Stomach (tissue), 9 donors: ENCODE measurements around the gene ANTXR1. TPM values are rescaled to one million over a fixed set of nuclear protein-coding genes. Genes with fewer than 3 reads are reported as not detected.

Experiments
- DNase-seq, 2 donors: peaks; one replicate each; pipeline versions ENCODE4 v3.0.0 to v3.0.0-alpha.2; 2013 to 2019
- H3K27ac ChIP-seq, 5 donors: fragments of 200-600 bp in 4 of 5; sonication (generic) in 4 of 5; one replicate each; pipeline ENCODE4 v1.5.1; 2013 to 2019; ENCODE audit warnings: mild to moderate bottlenecking in 1 of 5, moderate library complexity in 1 of 5
- H3K27me3 ChIP-seq, 3 donors: fragments of 200-600 bp; sonication (generic); one replicate each; pipeline ENCODE4 v1.5.1; 2017 to 2019; ENCODE audit warnings: mixed run types in 1 of 3
- H3K36me3 ChIP-seq, 4 donors: fragments of 200-600 bp; sonication (generic); 1 replicate in 3 of 4; 2 replicates in 1 of 4; pipeline ENCODE4 v1.5.1; 2016 to 2019
- H3K4me1 ChIP-seq, 4 donors: fragments of 200-600 bp; sonication (generic); one replicate each; pipeline ENCODE4 v1.5.1; 2016 to 2019
- H3K4me3 ChIP-seq, 4 donors: fragments of 200-600 bp; sonication (generic) in 3 of 4; one replicate each; pipeline ENCODE4 v1.5.1; 2016 to 2019; ENCODE audit warnings: mild to moderate bottlenecking in 1 of 4
- H3K9me3 ChIP-seq, 4 donors: fragments of 200-600 bp; sonication (generic); one replicate each; pipeline ENCODE4 v1.5.1; 2016 to 2019
- EP300 ChIP-seq: sonication (generic); formaldehyde crosslinking; IDR thresholded peaks from one replicate; pipeline ENCODE4 v1.6.1; 2017; ENCODE audit warnings: antibody characterized with exemption
- POLR2A ChIP-seq, 4 donors: fragments of 450-650 bp; IDR thresholded peaks; one replicate each; pipeline ENCODE4 v1.6.1; 2016; ENCODE audit warnings: antibody characterized with exemption in 4 of 4, control low read depth in 2 of 4, mild to moderate bottlenecking in 1 of 4, moderate library complexity in 1 of 4
- POLR2AphosphoS5 ChIP-seq, 3 donors: sonication (generic); formaldehyde crosslinking; IDR thresholded peaks; one replicate each; pipeline ENCODE4 v1.6.1; 2016; ENCODE audit warnings: antibody characterized with exemption in 3 of 3
- WGBS, 5 donors: extraction: QIAGEN DNeasy Blood & Tissue Kit in 3 of 5; methylation state at CpG; one replicate each; pipeline versions ENCODE4 v1.1.5 to v1.1.7; 2013 to 2018; 5-methylcytosine and 5-hydroxymethylcytosine counted together
- intact Hi-C: fragments of 100-400 bp; cut with DNase I; formaldehyde crosslinking; loops from one replicate; pipeline ENCODE4 v1.15.1; 2023; ENCODE audit warnings: low total_unique reads
- polyA plus RNA-seq, 3 donors: library from polyadenylated mRNA; stranded (reverse); fragments of 200-250 nt; gene quantifications; one replicate each; pipeline ENCODE4 v1.2.3, GENCODE V29; 2013
- total RNA-seq, 5 donors: library from RNA; depleted of rRNA; stranded (reverse); fragments of >200 nt; gene quantifications; one replicate each; pipeline versions ENCODE4 v1.1.0 to v1.2.3, GENCODE V29; 2014 to 2016
- TF ChIP-seq, protein P1 (sequence below), 7 experiments: fragments of 450-650 bp in 4 of 7; fragments of 200-600 bp in 3 of 7; sonication (generic) in 3 of 7; IDR thresholded peaks; one replicate each; pipeline ENCODE4 v1.5.1; 2016 to 2019; ENCODE audit warnings: antibody characterized with exemption in 7 of 7, control low read depth in 2 of 7, mild to moderate bottlenecking in 1 of 7
- donor health status: healthy with polysubstance abuse.
- donor health status: Bipolar disorder and iron deficiency.
- donor health status: healthy.

The ANTXR1 gene
- total and polyA plus RNA-seq, 8 donors, result 5.8 to 32.5 (median 13.7) TPM

DNA sequence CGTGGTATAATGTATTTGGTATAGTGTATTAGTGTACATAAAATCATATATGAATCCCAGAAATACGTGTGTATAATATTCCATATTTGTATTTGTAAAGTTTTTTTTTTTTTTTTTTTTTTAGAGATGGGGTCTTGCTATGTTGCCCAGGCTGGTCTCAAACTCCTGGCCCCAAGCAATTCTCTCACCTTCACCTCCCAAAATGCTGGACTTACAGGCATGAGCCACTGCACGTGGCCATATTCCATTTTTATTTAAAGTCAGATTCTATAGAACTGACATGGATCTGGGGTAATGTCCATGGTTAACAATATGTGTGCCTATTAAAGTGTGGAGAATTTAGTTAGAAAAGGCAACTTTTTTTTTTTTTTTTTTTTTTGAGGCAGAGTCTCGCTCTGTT, 71.5 kb downstream of the ANTXR1 start:
- 89 to 97% (median 91%) methylated on average over 3 to 4 of the region's 4 CpGs for WGBS, 5 donors
- H3K36me3 ChIP-seq, result no peaks in the 10 kb centered on the region
- no peaks in the 10 kb centered on the region for H3K27me3 ChIP-seq
- no peak overlapping the region for H3K4me3 ChIP-seq
- no peaks in the 10 kb centered on the region for H3K9me3 ChIP-seq
- peaks cover 0 to 30% (median 20%) of the 10 kb centered on the region in 4 donors for H3K4me1 ChIP-seq
- intact Hi-C loops, result no loop called here
- TF ChIP-seq POLR2A (IDR thresholded peaks at IDR 0.05) (no peak), POLR2AphosphoS5 (IDR thresholded peaks at IDR 0.05) (no peak), EP300 (no peak)
- TF ChIP-seq, protein P1, sequence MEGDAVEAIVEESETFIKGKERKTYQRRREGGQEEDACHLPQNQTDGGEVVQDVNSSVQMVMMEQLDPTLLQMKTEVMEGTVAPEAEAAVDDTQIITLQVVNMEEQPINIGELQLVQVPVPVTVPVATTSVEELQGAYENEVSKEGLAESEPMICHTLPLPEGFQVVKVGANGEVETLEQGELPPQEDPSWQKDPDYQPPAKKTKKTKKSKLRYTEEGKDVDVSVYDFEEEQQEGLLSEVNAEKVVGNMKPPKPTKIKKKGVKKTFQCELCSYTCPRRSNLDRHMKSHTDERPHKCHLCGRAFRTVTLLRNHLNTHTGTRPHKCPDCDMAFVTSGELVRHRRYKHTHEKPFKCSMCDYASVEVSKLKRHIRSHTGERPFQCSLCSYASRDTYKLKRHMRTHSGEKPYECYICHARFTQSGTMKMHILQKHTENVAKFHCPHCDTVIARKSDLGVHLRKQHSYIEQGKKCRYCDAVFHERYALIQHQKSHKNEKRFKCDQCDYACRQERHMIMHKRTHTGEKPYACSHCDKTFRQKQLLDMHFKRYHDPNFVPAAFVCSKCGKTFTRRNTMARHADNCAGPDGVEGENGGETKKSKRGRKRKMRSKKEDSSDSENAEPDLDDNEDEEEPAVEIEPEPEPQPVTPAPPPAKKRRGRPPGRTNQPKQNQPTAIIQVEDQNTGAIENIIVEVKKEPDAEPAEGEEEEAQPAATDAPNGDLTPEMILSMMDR (IDR thresholded peaks at IDR 0.05), result no peak
- H3K27ac ChIP-seq, result no peak overlapping the region
- no peak for DNase-seq

DNA sequence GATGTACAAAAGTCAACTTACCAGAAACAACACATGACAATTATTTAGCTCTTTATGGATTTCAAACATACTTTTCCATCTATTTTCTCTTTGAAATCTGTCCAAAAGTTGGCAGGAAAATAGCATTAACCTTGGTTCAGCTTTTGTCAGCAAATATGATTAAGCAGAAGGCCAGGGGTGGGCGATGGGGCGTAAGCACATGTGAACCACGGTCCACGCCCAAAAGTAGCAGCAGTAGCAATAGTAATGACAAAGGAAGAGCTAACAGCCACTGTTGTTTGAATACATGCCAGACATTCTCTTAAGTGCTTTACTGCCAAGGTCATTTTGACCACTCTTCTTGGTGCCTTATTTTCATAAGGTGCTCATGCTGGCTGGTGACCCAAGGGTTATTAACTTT, 73.5 kb downstream of the ANTXR1 start:
- 74 to 86% (median 81%) methylated on average over 4 of the region's 4 CpGs for WGBS, 5 donors
- H3K27ac ChIP-seq, result no peak overlapping the region
- TF ChIP-seq POLR2A (IDR thresholded peaks at IDR 0.05) (no peak), EP300 (no peak), POLR2AphosphoS5 (IDR thresholded peaks at IDR 0.05) (no peak)
- TF ChIP-seq, protein P1 (IDR thresholded peaks at IDR 0.05), result no peak

DNA sequence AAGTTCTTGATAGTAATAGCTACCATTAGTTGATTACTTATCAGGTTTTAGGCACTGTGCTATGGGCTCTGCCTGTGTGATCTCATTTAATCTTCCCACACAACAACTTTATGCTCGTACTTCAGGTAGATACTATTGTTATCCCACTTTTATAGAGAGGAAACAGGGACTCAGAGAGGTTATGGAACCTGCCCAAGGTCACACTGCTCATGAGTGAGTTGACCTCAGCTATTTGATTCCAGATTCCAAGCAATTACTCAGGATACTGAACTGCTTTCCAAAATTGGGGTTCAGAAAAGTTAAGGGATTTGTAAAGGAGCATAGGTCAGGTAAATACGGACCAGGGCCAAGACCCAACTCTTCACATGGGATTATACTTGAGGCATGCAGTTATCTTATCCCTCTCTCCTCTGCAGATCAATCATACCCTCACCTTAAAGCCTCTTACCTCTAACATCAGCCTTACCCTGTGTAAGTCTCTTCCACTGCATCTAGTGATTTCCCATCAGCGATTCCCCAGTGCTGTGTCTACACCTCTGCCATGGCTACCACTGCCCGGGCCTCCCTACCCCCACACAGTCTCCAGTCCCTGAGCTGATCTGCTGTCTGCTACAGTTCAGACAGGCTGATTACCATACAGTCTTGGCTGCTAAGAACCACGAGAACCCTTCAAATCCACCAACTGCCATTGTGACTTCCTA, 74.4 kb downstream of the ANTXR1 start:
- Histone ChIP-seq H3K27me3 (no peaks in the 10 kb centered on the region), H3K9me3 (no peaks in the 10 kb centered on the region), H3K27ac (peak overlapping the region in 1 of 5 donors; percentile 57), H3K36me3 (no peaks in the 10 kb centered on the region), H3K4me1 (peaks cover 0 to 20% (median 18%) of the 10 kb centered on the region in 4 donors), H3K4me3 (no peak overlapping the region)
- 76 to 84% (median 78%) methylated on average over 5 of the region's 5 CpGs for WGBS, 5 donors
- DNase-seq, result no peak
- intact Hi-C loops, result no loop called here
- TF ChIP-seq POLR2A (IDR thresholded peaks at IDR 0.05) (no peak), EP300 (no peak), POLR2AphosphoS5 (IDR thresholded peaks at IDR 0.05) (no peak)
- TF ChIP-seq, protein P1 (IDR thresholded peaks at IDR 0.05), result no peak

More for the DNA sequence above, 73.5 kb downstream of the ANTXR1 start:
- Histone ChIP-seq H3K36me3 (no peaks in the 10 kb centered on the region), H3K9me3 (no peaks in the 10 kb centered on the region), H3K4me3 (no peak overlapping the region), H3K27me3 (no peaks in the 10 kb centered on the region), H3K4me1 (peaks cover 0 to 29% (median 20%) of the 10 kb centered on the region in 4 donors)
- no peak for DNase-seq
- intact Hi-C loops, result no loop called here

DNA sequence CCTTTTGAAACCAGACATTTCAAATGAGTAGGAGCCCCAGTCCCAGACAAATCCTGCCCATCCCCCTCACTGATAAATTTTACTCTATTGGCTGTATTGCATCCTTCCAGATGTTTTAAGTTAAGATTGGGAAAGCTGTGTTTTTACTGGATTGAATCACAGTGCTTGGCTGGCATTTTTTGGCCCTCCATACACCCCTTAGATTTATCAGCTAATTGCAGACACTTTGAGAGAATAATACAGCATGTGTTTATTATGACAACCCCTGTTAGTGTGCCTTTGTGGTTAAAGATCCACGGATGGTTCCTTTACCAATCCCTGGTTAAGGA, 74.9 kb downstream of the ANTXR1 start:
- no peak for DNase-seq
- Histone ChIP-seq H3K9me3 (no peaks in the 10 kb centered on the region), H3K27ac (peak overlapping the region in 2 of 5 donors; percentile 1 to 57), H3K27me3 (no peaks in the 10 kb centered on the region), H3K4me3 (no peak overlapping the region), H3K36me3 (no peaks in the 10 kb centered on the region), H3K4me1 (peaks cover 0 to 15% (median 13%) of the 10 kb centered on the region in 4 donors)
- intact Hi-C loops, result no loop called here
- TF ChIP-seq, protein P1 (IDR thresholded peaks at IDR 0.05), result no peak
- TF ChIP-seq POLR2AphosphoS5 (IDR thresholded peaks at IDR 0.05), result no peak
- no peak for TF ChIP-seq POLR2A (IDR thresholded peaks at IDR 0.05)
- TF ChIP-seq EP300, result no peak
- 49 to 81% (median 61%) methylated on average over 1 of the region's 1 CpG for WGBS, 5 donors
